WTC11 (cell line): ENCODE data around the gene DSC2. TPM values are rescaled to one million over a fixed set of nuclear protein-coding genes. Genes with fewer than 3 reads are reported as not detected.

Experiments used
- ATAC-seq: fragments of 200-7000 bp; cut with Tn5 transposase; 2 replicates; pipeline ENCODE4 v1.10.0; 2021; ENCODE audit warnings: mild to moderate bottlenecking, moderate library complexity
- CTCF ChIA-PET: fragments of 300-600 bp; sonication (Branson Sonifier 250); formaldehyde crosslinking; loops from one replicate; lab custom pipeline; 2021; ENCODE audit warnings: antibody characterized with exemption; lab: Charles Lee
- POLR2A ChIA-PET: fragments of 350-600 bp; sonication (Branson Sonifier 250); formaldehyde crosslinking; loops from one replicate; lab custom pipeline; 2021; ENCODE audit warnings: antibody characterized with exemption; lab: Charles Lee
- DNase-seq: peaks from one replicate; pipeline ENCODE4 v3.0.0; 2021; ENCODE audit warnings: low spot score
- H3K27ac Mint-ChIP-seq: 2 replicates; pipeline ENCODE4 v1.8.0; 2021; ENCODE audit warnings: mixed read lengths
- H3K27me3 Mint-ChIP-seq: 2 replicates; pipeline ENCODE4 v1.8.0; 2021; ENCODE audit warnings: low read depth, mild to moderate bottlenecking, moderate library complexity, mixed read lengths
- H3K36me3 Mint-ChIP-seq: 2 replicates; pipeline ENCODE4 v1.8.0; 2021; ENCODE audit warnings: mixed read lengths
- H3K4me1 Mint-ChIP-seq: 2 replicates; pipeline ENCODE4 v1.8.0; 2022; ENCODE audit warnings: mixed read lengths
- H3K4me3 Mint-ChIP-seq: 2 replicates; pipeline ENCODE4 v1.8.0; 2021; ENCODE audit warnings: mild to moderate bottlenecking, moderate library complexity, mixed read lengths
- H3K9me3 Mint-ChIP-seq: 2 replicates; pipeline ENCODE4 v1.8.0; 2021; ENCODE audit warnings: mixed read lengths
- ERG ChIP-seq: fragments of 250-450 bp; sonication (Bioruptor Pico); IDR thresholded peaks from 2 replicates; pipeline ENCODE4 v1.8.0; 2021; ENCODE audit warnings: mild to moderate bottlenecking
- IRF2 ChIP-seq: sonication (generic); formaldehyde crosslinking; IDR thresholded peaks from 2 replicates; pipeline ENCODE4 v1.8.0; 2022; ENCODE audit warnings: low read depth, missing genetic modification reagents, borderline replicate concordance
- SOX15 ChIP-seq: fragments of 250-450 bp; sonication (Bioruptor Pico); IDR thresholded peaks from 2 replicates; pipeline ENCODE4 v1.9.0; 2021; ENCODE audit warnings: mild to moderate bottlenecking
- STAT6 ChIP-seq: sonication (generic); formaldehyde crosslinking; conservative IDR thresholded peaks from 2 replicates; pipeline ENCODE4 v1.8.1; 2023; ENCODE audit warnings: mild to moderate bottlenecking, low read depth, missing genetic modification reagents, moderate library complexity
- USF2 ChIP-seq: sonication (generic); formaldehyde crosslinking; IDR thresholded peaks from 2 replicates; pipeline ENCODE4 v1.8.1; 2023; ENCODE audit warnings: mild to moderate bottlenecking, missing genetic modification reagents, moderate library complexity
- ZNF281 ChIP-seq: sonication (generic); formaldehyde crosslinking; IDR thresholded peaks from 2 replicates; pipeline ENCODE4 v1.8.0; 2023; ENCODE audit warnings: mild to moderate bottlenecking, missing genetic modification reagents
- ZNF416 ChIP-seq: fragments of 250-450 bp; sonication (Bioruptor Pico); IDR thresholded peaks from 2 replicates; pipeline ENCODE4 v1.9.0; 2021; ENCODE audit warnings: mild to moderate bottlenecking, inconsistent platforms
- ZNF423 ChIP-seq: fragments of 250-450 bp; sonication (Bioruptor Pico); IDR thresholded peaks from 2 replicates; pipeline ENCODE4 v2.1.2; 2022; ENCODE audit warnings: mild to moderate bottlenecking, moderate library complexity
- ZNF532 ChIP-seq: fragments of 250-450 bp; sonication (Bioruptor Pico); IDR thresholded peaks from 2 replicates; pipeline ENCODE4 v1.9.0; 2021; ENCODE audit warnings: mild to moderate bottlenecking, borderline replicate concordance
- ZSCAN18 ChIP-seq: fragments of 250-450 bp; sonication (Bioruptor Pico); IDR thresholded peaks from 2 replicates; pipeline ENCODE4 v2.1.2; 2022; ENCODE audit warnings: mild to moderate bottlenecking, moderate library complexity
- total RNA-seq: library from RNA; stranded (reverse); gene quantifications from 3 replicates; pipeline ENCODE4 v1.2.3, GENCODE V29; 2021

Gene DSC2
- total RNA-seq, 1 experiment from 2014 or later, result 29.8 TPM

GRCh38 chr18:31066266-31066665 lies 36.0 kb downstream of the DSC2 start (continued):
- TF ChIP-seq ZNF532 (CRISPR knock-in tag) (no peak), IRF2 (CRISPR knock-in tag) (no peak), STAT6 (CRISPR knock-in tag) (no peak), ZNF423 (CRISPR knock-in tag) (no peak), ZSCAN18 (CRISPR knock-in tag) (no peak), ZNF281 (CRISPR knock-in tag) (no peak)

- Mint-ChIP-seq H3K9me3 (no peaks in the 10 kb centered on the region), H3K27ac (peak overlapping the region; percentile 51; the same call in 1 of the 2 replicates), H3K27me3 (no peaks in the 10 kb centered on the region), H3K36me3 (peaks cover 14% of the 10 kb centered on the region), H3K4me3 (no peak overlapping the region), H3K4me1 (peaks cover 9% of the 10 kb centered on the region; the same call in 1 of the 2 replicates)
- POLR2A ChIA-PET, result no interaction called here
- TF ChIP-seq ERG (no peak), USF2 (CRISPR knock-in tag) (no peak), SOX15 (CRISPR knock-in tag) (no peak), ZNF416 (no peak)
- DNase-seq (no peak), ATAC-seq (peak; percentile 69)
- CTCF ChIA-PET, result no interaction called here
Measured at GRCh38 chr18:31065036-31065773, 37.0 kb downstream of the DSC2 start.
